WERI-Rb-1 (cell line): Measurements from ENCODE around the gene SORCS2.

Experiments
- DNase-seq: peaks from one replicate; pipeline ENCODE4 v3.0.0-alpha.2; 2020
- H3K27ac ChIP-seq: fragments of 250-450 bp; sonication (Bioruptor Pico); 2 replicates; pipeline ENCODE4 v1.5.1; 2020; ENCODE audit warnings: mild to moderate bottlenecking, moderate library complexity
- H3K27me3 ChIP-seq: fragments of 250-450 bp; sonication (Bioruptor Pico); 2 replicates; pipeline ENCODE4 v1.5.1; 2021; ENCODE audit warnings: mild to moderate bottlenecking, low read depth, moderate library complexity; ENCODE audit not compliant: insufficient read depth, severe bottlenecking
- H3K36me3 ChIP-seq: fragments of 250-450 bp; sonication (Bioruptor Pico); 2 replicates; pipeline ENCODE4 v1.5.1; 2020; ENCODE audit warnings: mild to moderate bottlenecking, moderate library complexity
- H3K4me3 ChIP-seq: 2 replicates; pipeline ENCODE4 v1.5.1; 2011; ENCODE audit warnings: low read depth, mild to moderate bottlenecking, control low read depth, low read length
- H3K9me3 ChIP-seq: fragments of 250-450 bp; sonication (Bioruptor Pico); 2 replicates; pipeline ENCODE4 v1.5.1; 2021; ENCODE audit warnings: mild to moderate bottlenecking, moderate library complexity; ENCODE audit not compliant: severe bottlenecking
- CTCF ChIP-seq: IDR thresholded peaks from 2 replicates; pipeline ENCODE4 v1.5.1; 2011; ENCODE audit warnings: low read depth, mild to moderate bottlenecking, control low read depth, inconsistent platforms, low read length

SORCS2 gene

GRCh38 chr4:7394681-7395451 is 202.5 kb downstream of the SORCS2 start:
- H3K4me3 ChIP-seq = peak overlapping the region; percentile 17
- H3K27ac ChIP-seq = peak overlapping the region; percentile 69
- peaks cover 5% of the 10 kb centered on the region for H3K36me3 ChIP-seq
- DNase-seq = peak; percentile 86
- peak; percentile 21; the same call in 1 of the 2 replicates for TF ChIP-seq CTCF
- H3K9me3 ChIP-seq = no peaks in the 10 kb centered on the region
- no peaks in the 10 kb centered on the region for H3K27me3 ChIP-seq

DNA sequence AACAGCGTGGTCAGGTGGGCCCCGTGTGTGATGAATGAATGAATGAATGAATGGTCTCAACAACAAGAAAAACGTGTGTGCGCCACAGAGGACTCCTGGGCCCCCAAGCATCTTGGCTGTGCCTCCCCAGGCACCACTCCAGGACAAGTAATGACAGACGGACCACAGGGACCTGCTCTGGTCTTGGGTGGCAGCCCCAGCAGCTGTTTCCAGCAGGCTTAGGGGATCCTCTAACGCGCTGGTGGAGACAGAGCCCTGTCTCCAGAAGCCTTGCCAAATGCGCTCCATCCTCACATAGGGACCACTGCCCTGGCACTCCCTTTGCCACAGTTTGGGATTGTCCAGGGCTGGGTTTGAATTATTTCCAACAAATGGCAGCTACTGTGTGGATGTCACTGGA is 203.3 kb downstream of the SORCS2 start:
- peak; percentile 11 for DNase-seq
- H3K27me3 ChIP-seq = no peaks in the 10 kb centered on the region

DNA sequence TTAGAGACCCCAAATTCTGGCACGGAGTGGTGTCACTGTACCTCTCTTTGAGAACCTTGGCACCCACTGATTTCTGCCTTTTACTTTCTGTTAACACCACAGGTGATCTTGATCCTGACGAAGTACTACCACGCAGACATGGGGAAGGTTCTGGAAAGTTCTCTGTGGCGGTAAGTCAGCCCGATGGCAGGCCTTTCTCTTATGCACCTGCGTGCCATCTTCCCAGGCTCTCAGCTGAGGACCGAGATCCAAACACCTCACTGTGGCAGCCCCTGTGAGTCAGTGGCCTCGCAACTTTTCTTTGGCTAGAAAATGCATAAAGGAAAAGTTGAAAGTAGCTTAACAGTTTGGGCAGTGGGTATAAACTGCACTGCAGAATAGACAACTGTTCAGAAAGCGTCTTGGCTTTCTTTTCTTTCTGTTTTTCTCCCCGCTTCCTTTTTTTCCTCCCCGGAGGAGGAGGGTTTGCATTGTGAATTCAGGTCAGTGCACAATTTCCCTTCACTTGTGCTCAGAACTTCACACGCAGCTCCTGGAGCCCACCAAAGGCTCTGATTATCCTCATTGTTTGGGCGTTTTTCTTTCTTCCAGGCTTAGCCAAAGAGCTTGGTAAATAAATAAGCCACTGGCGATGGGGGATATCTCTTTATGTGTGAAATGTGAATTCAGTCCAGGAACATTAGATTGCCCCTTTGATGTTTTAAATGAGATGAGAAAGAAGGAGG is 204.0 kb downstream of the SORCS2 start:
- Histone ChIP-seq H3K9me3 (no peaks in the 10 kb centered on the region), H3K36me3 (peaks cover 5% of the 10 kb centered on the region), H3K27me3 (no peaks in the 10 kb centered on the region), H3K27ac (peak overlapping the region; percentile 69), H3K4me3 (no peak overlapping the region)
- DNase-seq = peak; percentile 4
- no peak for TF ChIP-seq CTCF

More for the DNA sequence above, 203.3 kb downstream of the SORCS2 start:
- peak overlapping the region; percentile 69 for H3K27ac ChIP-seq
- peaks cover 5% of the 10 kb centered on the region for H3K36me3 ChIP-seq
- no peaks in the 10 kb centered on the region for H3K9me3 ChIP-seq
- no peak overlapping the region for H3K4me3 ChIP-seq
- TF ChIP-seq CTCF = no peak

DNA sequence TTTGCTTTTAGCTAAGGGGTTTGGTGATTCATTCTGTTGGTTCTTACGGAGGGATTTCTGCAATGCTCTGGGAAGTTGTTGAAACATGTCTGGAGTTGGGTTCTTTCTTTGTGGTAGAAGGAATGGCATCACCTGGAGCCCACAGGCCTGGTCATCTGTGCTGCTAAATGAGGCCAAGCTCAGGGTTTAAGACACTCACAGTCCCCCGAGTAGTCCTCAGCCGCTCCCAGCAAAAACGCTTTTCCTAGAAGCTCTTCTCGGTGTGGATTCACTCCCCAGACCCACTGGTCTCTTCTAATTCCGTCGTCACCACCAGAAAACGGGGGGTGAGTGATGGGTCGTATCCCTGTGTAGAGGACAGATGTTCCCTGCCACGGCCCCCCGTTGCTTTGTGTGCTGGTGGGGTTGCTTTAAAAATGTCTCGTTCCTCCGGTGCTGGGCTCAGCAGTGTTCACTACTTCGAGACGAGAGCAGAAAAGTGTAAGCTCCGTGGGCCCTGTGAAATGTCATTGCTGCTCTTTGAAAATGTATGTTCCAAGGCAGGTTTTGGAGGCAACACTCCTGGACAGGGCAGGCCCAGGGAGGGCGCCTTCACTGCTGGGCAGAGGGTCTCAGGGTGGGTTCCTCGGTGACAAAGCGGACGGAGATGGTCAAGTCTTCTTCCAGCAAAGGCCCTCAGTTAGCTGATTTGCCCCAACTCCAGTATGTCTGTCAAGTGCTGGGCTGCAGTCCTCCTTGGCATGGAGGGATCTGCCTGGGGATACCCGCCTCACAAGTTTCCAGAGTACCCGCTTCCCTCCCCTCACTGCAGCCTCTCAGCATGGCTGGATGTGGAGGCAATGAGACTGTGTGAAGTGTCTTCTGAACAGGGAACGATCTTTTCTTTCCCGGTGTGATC is 205.1 kb downstream of the SORCS2 start:
- Histone ChIP-seq H3K36me3 (peaks cover 5% of the 10 kb centered on the region), H3K4me3 (no peak overlapping the region), H3K27ac (peak overlapping the region; percentile 69), H3K9me3 (no peaks in the 10 kb centered on the region), H3K27me3 (no peaks in the 10 kb centered on the region)
- TF ChIP-seq CTCF = no peak
- peak; percentile 53 for DNase-seq

GRCh38 chr4:7398104-7398423 is 205.7 kb downstream of the SORCS2 start:
- Histone ChIP-seq H3K9me3 (no peaks in the 10 kb centered on the region), H3K27me3 (no peaks in the 10 kb centered on the region), H3K36me3 (peaks cover 5% of the 10 kb centered on the region), H3K27ac (no peak overlapping the region; the same call in 1 of the 2 replicates), H3K4me3 (no peak overlapping the region)
- TF ChIP-seq CTCF = peak; percentile 30; the same call in 1 of the 2 replicates
- peak; percentile 66 for DNase-seq
